CD4-positive, alpha-beta T cell treated with Interleukin-12 subunit alpha and Interleukin-12 subunit beta, for 1 hour (primary cell): Measurements from ENCODE around the gene DGKI.

Experiments
- DNase-seq: peaks from one replicate; pipeline ENCODE4 v3.0.0-alpha.2; 2020

Gene DGKI

DNA sequence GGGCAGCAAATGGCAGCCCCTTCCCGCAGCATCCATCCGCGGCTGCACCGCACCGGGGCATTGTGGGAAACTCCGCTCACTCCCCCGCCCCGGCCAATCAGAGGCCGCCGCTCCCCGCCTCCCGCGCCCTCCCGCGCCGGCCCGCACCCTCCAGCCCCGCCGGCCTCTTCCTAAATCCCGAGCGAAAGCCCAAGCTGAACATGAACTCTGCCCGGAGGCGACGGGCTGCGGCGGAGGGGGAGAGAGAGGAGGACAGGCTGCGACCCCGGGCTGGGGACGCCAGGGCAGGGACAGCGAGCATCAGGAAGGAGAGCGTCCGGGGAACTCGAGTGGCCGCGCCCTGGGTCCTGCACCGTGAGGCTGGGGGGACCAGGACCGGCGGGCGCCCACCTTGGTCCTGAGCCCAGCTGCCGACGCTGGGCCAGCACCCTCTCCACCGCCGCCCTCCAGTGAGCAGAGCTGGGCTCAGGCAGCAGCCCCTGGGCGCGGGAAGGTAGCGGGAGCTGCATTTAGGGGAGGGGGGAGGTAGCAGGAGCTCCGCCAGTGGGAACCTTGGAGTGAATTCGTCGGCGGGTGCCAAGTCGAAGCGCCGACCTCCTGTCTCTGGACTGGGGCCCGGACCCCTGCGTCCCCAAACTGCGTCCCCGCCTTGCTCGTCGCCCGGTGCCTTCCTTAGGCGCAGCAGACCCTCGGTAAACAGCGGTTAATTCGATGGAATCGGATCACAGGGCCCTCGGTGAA is at the start of gene DGKI:
Gene DGKI (minus strand): TSS at position 148 of the 741 bp plus-strand sequence.
- DNase-seq = no peak

DNA sequence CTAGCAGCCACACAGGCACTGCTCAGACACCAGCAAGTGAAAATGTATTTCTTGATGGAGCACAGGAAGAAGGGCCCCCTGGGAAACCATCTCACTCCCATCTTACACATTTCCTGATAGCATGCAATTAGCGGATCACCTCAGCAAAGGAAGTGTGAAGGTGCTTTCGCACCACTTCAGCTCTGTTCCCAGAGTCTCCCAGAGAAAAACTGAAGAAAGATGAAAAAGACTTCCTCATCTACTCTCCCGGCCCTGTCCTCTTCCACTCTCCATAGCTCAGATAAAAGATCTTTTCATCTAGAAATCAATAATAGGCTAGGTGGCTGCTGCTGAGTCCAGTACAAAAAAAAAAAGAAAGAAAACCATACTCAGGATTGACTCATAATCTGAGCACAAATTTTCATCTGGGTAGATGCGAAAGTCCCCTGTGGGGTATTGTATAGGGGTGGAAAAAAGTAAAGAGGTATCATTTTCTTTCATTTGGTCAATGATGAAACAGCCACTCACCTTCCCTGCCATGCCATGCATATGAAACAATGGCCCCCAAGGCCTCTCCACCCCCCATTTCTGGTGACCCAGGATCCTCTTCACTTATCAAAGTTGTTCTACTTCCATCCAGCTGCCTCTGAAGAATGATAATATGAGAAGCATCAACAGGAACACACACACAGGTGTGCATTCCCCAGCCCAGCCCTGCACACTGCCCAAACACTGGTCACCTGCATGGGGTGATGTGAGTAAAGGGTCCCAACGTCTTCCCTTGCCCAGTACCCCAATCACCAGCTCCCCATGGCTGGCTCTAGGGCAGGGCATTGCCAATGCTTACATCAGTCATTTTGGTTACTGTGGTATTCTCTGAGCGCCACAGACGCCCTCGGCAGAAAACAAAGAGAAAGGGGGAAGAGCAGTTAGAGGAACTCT is 48.8 kb upstream of the DGKI start:
- no peak for DNase-seq

DNA sequence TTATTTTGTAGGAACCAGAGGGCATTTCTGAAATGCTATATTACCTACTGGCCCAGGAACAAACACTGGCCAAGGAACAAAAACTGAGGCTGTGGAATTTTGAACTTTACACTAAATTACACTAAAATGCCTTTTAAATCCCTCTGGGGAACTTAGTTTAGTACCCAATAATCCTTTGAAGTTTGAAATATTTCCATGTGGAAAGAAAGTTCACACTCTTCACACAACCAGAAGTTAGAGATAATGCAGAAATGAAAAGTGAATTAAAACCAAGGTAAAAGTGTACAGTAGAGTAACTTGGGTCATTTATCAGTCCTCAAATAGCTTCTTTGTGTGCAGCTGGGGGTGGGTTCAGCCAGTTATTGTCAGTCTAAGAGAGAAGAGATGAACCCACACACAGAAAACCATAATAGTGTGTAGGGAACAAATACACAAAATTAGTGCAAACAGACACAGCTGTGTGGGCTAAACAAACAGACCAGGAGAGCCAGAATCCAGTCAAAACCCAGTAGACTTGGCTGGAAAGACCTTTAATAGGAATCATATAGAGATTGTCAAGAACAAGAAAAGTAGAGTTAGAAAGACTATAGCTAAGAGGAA is 46.5 kb upstream of the DGKI start:
- DNase-seq = no peak

DNA sequence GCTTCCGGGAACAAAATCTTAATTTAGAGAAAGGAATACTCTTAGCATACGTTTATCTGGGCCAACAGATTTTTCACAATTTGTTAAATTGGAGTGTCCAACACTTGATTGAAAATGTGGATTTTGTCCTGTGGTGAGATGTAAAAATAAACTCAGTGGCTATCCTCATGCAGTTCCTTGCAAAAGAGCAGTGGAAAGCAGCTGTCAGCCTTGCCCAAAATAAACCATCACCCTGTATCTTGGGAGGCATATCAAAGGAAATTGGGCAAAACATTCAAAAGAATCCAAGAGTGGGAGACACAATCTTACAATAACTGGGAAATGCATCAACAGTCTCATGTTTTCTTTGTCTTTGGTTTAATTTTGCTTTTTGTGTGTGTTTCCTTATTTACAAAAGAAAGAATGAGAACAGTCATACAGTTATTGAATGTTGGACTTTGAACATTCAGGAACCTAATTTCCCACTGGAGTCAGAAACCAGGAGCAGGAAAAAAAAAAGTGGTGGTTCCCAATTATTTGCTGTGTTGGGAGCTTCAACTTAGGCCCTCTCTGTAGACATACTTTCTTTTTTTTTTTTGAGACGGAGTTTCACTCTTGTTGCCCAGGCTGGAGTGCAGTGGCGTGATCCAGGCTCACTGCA is 44.4 kb upstream of the DGKI start:
- DNase-seq = no peak

DNA sequence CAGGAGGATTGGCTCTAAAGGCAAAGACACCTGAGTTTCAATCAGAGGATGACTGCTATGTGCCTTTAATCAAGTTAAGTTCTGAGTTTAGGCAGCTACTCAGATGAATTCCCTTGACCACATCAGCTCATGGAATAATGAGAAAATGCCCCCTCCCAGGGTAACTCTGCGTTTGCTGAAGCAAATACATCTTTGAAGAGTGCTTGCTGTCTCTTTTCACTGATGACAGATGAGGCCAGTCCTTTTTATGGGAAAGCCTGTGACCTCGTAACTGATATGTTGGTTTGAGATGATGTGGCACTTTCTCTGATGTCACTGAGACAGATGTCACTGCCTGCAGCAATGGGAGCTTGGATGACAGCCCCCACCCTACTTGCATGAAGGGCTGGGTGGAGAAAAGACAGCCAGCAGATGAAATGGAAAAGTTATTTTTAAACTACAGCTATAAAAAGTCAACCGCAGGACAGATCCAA is 43.7 kb upstream of the DGKI start:
- DNase-seq = no peak

DNA sequence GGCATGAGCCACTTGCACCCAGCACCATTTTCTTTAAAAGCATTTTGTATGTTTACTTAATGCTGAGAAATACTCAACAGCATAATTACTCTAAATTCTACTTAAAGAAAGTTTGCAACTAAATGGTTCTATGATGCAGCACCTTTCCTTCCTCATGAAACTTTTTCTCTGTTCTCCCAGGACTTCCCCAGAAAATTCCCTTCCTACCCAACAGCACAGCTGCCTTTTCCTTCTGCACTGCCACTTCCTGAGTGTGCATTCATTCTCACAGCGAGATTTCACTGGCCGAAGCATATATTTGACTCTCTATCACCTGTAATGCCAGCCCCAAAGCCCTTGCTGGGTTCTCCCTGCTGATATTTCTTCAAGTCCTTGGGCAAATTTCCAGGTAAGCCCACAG is 41.5 kb upstream of the DGKI start:
- DNase-seq = no peak

DNA sequence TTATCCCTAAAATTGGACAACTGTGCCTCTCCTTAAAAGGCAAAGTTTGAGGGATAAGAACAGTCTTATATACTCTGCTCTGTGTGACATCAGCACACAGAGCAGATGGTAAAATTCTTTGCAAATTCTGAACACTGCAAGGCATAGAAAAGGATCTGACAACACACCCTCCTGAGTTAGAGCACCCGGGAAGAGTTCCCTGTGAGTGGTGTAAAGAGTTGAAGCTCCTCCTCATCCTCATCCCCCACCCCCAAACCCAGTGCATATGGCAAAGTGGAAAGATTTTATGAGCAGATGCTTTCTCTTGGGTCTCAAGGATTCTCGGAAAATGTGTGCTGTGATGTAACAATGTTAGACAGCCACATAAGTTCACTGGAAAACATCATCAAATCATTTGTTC is 40.0 kb upstream of the DGKI start:
- DNase-seq = no peak

DNA sequence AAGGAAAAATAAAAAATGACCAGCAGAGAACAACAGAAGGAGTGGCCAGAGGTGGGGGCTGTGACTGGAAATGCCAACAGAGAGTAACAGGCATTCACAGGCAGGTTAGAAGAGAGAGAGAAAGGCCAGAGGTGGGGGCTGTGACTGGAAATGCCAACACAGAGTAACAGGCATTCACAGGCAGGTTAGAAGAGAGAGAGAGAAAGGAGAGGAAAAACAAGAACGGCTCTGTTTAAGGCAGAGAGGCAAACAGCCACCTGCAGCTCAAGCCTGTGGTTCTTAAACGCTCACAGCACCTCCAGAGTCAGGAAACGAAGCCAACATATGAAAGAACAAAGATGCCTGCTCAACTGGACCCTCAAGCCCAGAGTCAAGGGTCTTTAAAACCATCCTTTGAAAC is 39.5 kb upstream of the DGKI start:
- DNase-seq = no peak

DNA sequence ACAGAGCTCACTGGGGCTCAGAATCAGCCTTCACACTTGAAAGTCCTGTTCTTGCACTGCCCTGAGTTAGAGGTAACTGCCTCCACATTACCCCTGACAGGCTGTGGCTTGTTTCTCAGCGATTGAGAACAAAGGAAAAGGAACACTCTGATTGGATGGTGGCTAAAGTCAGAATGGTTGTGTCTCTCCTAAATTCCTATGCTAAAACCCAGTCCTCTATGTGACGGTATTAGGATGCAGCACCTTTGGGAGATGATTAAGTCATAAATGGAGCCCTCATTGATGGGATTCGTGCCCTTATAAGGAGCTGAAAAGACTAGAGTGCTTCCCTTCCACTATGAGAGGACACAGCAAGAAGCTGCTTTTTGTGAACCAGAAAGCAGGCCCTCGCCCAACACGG is 38.9 kb upstream of the DGKI start:
- DNase-seq = no peak

DNA sequence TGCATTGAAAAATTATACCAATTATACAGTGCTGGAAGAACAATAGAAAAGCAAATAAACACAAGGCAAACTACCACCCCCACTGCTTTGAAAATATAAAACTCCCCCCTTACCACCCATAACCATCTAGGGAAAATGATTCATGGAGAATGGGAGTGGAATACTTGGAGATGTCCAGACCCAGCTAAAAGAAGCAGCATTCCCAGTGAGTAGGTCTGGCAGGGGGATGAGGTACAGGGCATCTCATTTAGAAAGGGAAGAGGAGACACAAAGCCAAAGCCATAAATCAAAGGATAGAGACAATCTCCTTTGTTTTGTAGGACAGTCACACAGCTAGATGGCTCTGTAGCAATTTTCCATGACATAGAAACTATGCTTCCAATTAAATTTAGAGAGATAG is 36.0 kb upstream of the DGKI start:
- no peak for DNase-seq

DNA sequence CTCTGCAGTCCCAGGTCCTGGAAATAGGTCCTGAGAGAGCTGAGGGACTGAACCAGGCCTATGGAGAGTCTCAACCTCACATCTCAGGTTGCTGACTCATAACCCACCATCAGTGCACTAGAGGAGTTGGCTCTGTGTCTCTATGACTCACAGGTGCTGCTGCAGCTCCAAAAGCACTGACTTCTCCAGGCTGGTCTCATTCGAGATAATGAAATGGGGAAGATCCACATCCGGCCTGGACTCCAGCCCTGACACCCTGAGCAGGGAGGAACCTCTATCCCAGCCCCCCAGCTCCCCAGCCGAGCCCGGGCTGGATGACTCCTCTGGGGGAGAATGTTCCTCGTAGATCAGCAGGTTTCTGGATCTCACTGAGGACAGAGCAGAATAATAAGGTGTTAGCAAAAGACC is 35.5 kb upstream of the DGKI start:
- DNase-seq = no peak

DNA sequence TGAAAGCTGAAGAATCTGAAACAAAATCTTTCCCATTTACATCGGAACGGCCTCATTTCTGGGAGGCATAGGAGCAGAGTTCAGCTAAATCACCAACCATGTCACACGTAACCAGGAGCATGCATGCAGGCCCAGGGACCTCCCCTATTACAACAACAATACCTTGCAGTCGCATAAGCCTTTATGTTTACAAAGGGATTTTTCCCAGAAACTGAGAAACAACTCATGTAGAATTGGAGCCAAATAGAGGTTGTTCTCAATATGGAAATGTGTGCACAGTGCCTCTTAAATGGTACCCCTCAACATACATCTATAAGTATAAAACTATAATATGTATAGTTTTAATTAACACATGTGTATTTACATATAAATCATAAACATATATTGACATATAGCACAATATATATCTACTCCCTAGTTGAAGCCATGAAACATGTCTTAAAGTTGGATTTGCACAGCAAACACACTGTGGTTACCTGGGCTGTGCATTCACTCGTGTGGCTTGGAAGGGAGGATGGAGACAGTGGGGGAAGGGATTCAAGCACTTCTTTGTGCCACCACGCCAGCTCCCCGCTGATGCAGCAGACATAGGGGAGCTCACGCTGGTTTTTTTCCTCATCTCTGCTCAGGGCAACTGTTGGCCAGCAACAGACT is 35.0 kb upstream of the DGKI start:
- DNase-seq = no peak

DNA sequence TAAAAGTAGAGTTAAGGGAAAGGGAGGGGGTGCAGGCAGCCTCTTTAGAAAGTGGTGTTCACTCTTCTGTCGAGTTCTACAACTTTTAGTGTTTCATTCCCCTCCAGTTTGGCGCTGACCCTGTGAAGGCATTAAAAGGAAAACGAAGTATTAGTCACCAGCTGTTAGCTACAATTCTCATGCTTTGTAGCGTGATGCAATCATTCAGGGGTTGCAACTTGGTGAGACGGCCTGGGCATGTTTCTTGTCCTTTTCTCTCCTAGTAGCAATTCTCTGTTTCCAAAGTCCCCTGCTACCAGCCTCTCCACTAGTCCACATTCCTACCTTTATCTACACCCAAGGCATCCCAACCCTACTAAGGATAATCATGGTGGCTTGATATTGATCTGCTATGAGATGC is 33.7 kb upstream of the DGKI start:
- no peak for DNase-seq

DNA sequence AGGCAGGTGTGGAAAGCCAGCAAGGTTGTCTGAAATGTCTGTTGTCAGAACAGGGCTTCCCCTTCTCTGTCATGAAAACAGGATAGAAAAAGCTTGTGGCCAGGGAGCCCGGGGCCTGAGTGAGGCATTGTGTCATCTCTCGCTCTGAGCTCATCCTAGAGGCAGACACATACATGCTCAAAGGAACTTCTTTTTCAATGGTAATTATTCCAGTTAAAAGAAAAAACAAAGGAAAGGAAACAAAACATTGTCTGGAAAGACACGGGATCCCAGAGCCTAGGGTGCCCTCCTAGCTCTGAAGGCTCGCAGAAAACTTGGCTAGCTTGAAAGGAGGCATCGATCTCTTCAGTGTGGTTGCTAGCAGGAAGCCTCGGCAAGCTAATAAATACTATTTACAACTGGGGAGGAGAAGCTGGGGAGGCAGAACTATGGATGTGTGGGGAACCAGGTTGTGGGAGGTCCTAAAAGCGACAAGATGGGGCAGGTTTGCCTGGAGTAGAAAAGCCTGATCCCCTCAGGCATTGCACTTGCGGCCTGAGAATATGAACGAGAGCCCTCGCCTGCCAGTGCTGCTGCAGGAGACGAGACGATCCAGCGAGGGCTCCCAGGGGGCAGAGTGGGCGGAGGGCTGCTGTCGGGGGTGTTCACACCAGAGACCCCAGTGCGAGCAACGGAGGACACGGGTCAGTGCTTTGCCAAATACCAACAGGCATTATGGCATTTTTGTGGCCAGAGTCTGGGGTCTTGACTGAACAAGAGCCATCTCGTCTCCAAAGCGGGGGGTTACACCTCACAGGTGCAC is 32.8 kb upstream of the DGKI start:
- no peak for DNase-seq

DNA sequence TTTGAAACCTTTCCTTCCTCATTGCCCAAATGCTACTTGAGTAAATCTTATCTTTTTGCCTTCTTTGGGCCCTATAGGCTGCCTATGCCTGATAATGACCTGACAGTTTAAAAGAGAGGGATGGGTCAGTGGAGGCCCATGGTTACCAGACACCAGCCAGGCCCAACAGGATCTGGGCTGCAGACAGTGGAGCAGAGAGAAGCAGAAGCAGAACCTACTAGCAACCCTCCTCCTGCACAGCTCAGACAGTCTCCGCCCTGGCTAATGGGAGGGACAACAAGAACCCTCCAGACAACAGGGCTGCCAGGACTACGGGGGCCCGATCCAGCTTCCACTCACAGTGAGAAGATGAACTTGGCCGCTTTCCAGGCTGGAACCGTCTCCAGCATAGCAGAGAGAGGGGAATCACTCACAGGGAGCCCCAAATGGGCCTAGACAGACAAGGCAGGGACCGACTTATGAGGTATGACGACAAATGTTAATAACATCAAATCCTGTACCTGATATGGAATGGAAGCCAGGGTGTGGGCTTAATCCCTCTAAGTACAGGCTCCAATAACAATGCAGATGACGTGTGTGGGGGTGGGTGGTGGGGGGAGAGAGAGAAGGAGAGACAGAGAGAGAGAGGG is 31.7 kb upstream of the DGKI start:
- no peak for DNase-seq

DNA sequence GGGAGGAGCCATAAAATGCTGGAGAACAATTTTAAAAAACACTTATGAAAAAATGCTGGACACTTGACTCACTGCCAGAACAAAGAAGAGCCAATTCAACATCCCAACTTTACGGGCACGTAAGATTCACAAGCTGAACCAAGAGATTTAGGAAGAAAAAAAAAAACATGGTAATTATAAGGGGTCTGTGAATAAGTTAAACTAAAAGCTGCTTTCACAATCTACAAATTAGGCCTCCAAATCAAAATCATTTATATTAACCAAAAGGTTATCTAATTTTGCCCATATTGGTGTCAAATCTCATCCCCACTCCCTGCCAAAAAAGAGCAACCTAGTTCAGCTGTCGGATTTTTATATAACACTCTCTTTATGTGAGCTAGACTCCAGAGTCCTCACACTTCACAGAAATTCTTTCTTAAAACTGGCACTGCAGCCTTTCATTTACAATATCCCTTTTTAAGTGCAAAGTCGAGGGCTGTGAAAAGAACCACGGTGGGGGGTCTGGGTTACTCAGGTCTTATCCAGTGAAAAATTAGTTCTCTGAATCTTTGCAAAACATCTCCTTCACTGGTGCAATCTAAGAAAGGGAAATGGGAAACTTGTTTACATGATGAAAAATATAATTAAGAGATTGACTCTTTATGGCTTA is 30.4 kb upstream of the DGKI start:
- no peak for DNase-seq

DNA sequence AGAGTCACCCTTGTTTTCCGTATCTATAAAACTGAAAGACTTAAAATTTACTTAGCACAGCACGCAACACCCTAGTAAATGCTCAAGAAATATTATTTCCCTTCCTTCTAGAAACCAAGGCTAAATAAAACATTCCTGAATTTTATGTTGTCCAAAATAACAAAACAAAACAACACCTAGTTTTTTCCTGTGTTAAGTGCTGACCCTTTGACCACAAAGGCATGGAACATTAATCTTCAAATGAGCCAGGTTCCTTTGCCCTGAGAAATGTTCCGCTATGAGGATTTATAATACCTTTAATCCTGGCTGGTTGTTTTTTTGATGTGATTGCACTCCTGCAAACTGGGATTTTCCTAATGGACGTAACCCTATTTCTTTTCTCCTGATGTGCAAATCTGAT is 29.0 kb upstream of the DGKI start:
- DNase-seq = no peak

DNA sequence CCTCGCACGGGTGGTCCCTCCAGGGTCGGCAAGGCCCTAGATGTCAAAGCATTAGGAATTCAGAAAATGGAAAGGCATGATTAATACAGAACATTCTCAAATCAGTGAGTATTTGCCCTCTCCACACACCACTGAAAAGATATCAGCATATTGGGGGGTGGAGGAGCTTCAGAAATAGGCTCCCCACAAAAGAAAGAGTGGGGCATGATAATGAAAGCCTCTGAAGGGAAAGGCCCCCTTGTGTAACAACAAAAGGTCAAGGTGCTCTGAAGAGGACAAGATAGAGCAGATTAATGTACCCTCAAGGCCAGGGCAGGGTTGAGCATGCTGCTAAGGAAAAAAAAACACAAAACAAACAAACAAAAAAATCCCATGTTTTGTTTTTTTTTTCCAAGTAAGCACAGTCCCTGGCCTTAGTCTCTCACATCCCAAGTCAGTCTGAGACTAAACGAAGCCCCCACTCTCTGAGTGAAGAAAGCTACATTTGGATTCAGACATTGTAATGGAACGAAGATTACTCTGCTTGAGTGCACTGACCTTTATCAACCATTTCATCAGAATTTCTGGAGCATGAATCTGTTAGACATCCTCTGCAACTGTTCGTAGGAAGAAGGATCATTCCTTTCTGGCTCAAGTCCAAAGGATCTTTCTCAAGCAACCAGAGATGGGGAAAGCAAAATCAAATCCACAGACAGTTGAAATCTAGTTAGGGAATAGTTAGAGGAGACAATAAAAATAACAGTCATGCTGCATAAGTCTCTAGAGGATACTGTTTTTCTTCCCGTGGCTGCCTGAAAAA is 27.4 kb upstream of the DGKI start:
- no peak for DNase-seq

DNA sequence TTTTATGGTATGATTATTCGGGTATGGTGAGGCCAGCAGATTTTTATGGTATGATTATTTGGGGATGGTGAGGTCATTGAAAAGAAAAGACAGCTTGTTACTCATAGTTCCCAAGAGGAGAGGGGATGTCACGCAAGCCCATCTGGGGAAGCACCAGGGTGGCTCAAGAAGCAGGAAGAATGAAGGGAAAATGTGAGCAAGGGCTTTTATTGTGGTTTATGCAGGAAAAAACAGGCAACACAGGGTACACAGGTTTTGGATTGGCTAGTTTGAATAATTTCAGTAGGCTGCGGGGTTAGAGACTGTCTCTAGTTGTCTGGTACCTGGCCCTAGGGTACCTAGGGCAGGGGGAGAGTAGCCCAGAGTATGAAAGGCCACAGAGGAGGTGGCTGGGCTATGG is 26.8 kb upstream of the DGKI start:
- DNase-seq = no peak
